ENCODE measurements around the gene FIGN.

GRCh38 chr2:163641986-163642385, 93.8 kb downstream of the FIGN start:
- TF ChIP-seq CEBPB (IDR thresholded peaks at IDR 0.05; ENCODE audit: low read depth, low read length), result no peak
- TF ChIP-seq CTCF (conservative IDR thresholded peaks at IDR 0.05; ENCODE audit: low read depth, low read length), result no peak
- no peak for TF ChIP-seq POLR2A (IDR thresholded peaks at IDR 0.05; ENCODE audit: low read depth, low read length)
- no peak for TF ChIP-seq BHLHE40 (IDR thresholded peaks at IDR 0.05; ENCODE audit: low read depth, low read length)
- TF ChIP-seq RFX5 (IDR thresholded peaks at IDR 0.05; ENCODE audit: low read depth, low read length), result no peak
- TF ChIP-seq ELK1 (IDR thresholded peaks at IDR 0.05; ENCODE audit: borderline replicate concordance, low read depth, low read length), result no peak
- no peak for TF ChIP-seq FOS (IDR thresholded peaks at IDR 0.05; ENCODE audit: low read depth, low read length)
- no peak for TF ChIP-seq USF2 (IDR thresholded peaks at IDR 0.05; ENCODE audit: low read depth, low read length)
- TF ChIP-seq MAZ (IDR thresholded peaks at IDR 0.05; ENCODE audit: borderline replicate concordance, low read depth, low read length), result no peak
- TF ChIP-seq MXI1 (IDR thresholded peaks at IDR 0.05; ENCODE audit: borderline replicate concordance, low read depth, low read length), result no peak

All from IMR-90 (cell line).